Mucosa of gallbladder (tissue), 1 donor: ENCODE data around the gene PI4KB. TPM values are rescaled to one million over a fixed set of nuclear protein-coding genes. Genes with fewer than 3 reads are reported as not detected.
"Not testable (repeated sequence)": the region's sequence is repeated elsewhere in the genome, so short reads cannot be mapped to it uniquely, and the experiment has no call there.

Source experiments
- DNase-seq: peaks from one replicate; pipeline ENCODE4 v3.0.0-alpha.2; 2020; ENCODE audit warnings: low spot score
- total RNA-seq: library from RNA; stranded (reverse); gene quantifications from one replicate; pipeline ENCODE4 v1.2.1, GENCODE V29; 2021
- donor health status: DM: no; HTN: no; CAD: no.

PI4KB gene
- total RNA-seq, 1 donor from 2014 or later, result 71.4 TPM

GRCh38 chr1:151281225-151281968 lies 45.8 kb downstream of the PI4KB start:
- DNase-seq, result peak; percentile 96

GRCh38 chr1:151277249-151277648 lies 50.0 kb downstream of the PI4KB start:
- DNase-seq, result no peak

DNA sequence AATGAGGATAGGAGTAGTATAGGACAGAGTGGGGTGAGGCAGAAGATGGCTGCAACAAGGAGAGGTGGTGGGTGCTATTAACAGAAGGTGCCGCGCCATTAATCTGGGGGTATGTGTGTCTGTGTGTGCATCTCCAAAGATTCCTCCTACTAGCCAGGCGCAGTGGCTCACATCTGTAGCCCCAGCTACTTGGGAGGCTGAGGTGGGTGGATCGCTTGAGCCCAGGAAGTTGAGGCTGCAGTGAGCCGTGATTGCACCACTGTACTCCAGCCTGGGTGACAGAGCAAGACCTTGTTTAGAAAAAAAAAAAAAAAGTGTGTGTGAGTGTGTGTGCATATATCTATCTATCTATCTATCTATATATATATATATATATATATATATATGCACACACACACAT lies 51.9 kb downstream of the PI4KB start:
- DNase-seq, result not testable (repeated sequence)

GRCh38 chr1:151273924-151274466 lies 53.2 kb downstream of the PI4KB start:
- no peak for DNase-seq

GRCh38 chr1:151267760-151268159 lies 59.5 kb downstream of the PI4KB start:
- no peak for DNase-seq

DNA sequence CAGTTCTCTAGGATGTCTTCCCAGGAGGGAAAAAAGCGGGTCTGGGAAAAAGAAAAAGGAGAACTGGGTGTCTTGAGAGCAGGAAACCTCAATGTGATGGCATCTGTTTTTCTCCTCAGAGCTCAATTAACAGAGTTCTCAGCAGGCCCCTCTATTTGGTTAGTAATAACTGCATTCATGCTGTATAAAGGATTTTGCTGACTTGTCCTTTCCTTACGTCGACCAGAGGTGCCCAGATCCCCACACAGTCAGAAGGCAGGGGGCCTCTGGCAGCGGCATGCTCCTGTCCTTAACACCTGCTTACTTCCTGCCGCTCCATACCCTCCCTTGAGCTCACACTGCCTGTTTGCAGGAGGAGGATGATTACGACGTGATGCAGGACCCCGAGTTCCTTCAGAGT lies 60.4 kb downstream of the PI4KB start:
- no peak for DNase-seq

DNA sequence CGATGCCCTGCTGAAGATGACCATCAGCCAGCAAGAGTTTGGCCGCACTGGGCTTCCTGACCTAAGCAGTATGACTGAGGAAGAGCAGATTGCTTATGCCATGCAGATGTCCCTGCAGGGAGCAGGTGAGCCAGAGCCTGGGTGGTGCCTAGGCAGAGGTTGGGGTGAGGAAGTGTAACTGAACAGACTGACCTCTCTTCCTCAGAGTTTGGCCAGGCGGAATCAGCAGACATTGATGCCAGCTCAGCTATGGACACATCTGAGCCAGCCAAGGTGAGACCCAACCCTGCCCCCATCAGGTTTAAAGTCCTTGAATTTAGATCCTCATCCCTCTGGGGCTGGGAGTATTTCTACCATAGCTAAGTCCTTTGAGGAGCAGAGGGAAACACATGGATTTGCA lies 60.9 kb downstream of the PI4KB start:
- no peak for DNase-seq

GRCh38 chr1:151265446-151266236 lies 61.6 kb downstream of the PI4KB start:
- peak; percentile 58 for DNase-seq

DNA sequence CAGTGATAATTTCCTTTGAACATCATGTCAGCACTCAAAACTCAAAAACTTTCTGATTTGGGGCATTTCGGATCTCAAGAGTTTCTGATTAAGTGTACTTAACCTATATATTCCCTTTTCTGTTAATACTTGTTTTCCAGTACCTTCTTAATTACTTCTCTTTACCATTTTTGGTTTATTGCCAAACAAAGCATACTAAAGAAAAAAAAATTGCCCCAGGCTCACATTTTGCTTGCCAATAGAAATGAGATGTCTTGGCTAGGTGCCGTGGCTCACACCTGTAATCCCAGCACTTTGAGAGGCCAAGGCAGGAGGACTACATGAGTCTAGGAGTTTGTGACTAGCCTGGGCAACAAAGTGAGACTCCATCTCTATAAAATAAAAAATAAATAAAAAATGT lies 67.9 kb downstream of the PI4KB start:
- no peak for DNase-seq

- DNase-seq, result no peak
These were observed 71.8 kb downstream of the PI4KB start for GRCh38 chr1:151255381-151255780.

- DNase-seq, result peak; percentile 97
These were observed 72.7 kb downstream of the PI4KB start, which contains the start of gene PSMD4 for GRCh38 chr1:151254217-151255213. PSMD4 (plus strand) TSS chr1:151254734; CDS start chr1:151254783, 49 bp downstream.

GRCh38 chr1:151251656-151252470 lies 75.4 kb downstream of the PI4KB start:
- peak; percentile 66 for DNase-seq

GRCh38 chr1:151246786-151247185 lies 80.4 kb downstream of the PI4KB start:
- no peak for DNase-seq

GRCh38 chr1:151243683-151244216 lies 83.5 kb downstream of the PI4KB start:
- DNase-seq, result no peak

GRCh38 chr1:151242442-151242841 lies 84.8 kb downstream of the PI4KB start:
- DNase-seq, result no peak

Other genes starting within 250 kb of the PI4KB start
- 9.1 TPM for gene SEMA6C, start 180.8 kb downstream of the PI4KB start, total RNA-seq
- gene TNFAIP8L2, start 170.8 kb downstream of the PI4KB start, total RNA-seq, result 4.6 TPM
- gene LYSMD1, start 161.5 kb downstream of the PI4KB start, total RNA-seq, result 11.5 TPM
- 36.4 TPM for gene SCNM1, start 161.3 kb downstream of the PI4KB start, total RNA-seq
- 0.78 TPM for gene TMOD4, start 151.4 kb downstream of the PI4KB start, total RNA-seq
- 43.8 TPM for gene VPS72, start 137.2 kb downstream of the PI4KB start, total RNA-seq
- 41.8 TPM for gene PIP5K1A, start 128.9 kb downstream of the PI4KB start, total RNA-seq
- gene PSMD4, start 72.7 kb downstream of the PI4KB start, total RNA-seq, result 125 TPM
- gene ZNF687, start 45.1 kb downstream of the PI4KB start, total RNA-seq, result 40.4 TPM
- 50.9 TPM for gene RFX5, start 19.8 kb upstream of the PI4KB start, total RNA-seq
- 180 TPM for gene SELENBP1, start 45.3 kb upstream of the PI4KB start, total RNA-seq
- 195 TPM for gene PSMB4, start 72.2 kb upstream of the PI4KB start, total RNA-seq
- 108 TPM for gene POGZ, start 132.1 kb upstream of the PI4KB start, total RNA-seq
- gene CGN, start 184.0 kb upstream of the PI4KB start, total RNA-seq, result 91.9 TPM
- gene TUFT1, start 212.9 kb upstream of the PI4KB start, total RNA-seq, result 16.5 TPM